GM23338 (cell line): ENCODE data around the gene SNX1.

ENCODE experiments used
- CREB1 ChIP-seq: fragments of 250-450 bp; sonication (Bioruptor Pico); IDR thresholded peaks from 2 replicates; pipeline ENCODE4 v1.5.0; 2020; ENCODE audit warnings: low read depth, mild to moderate bottlenecking, moderate library complexity
- CTCF ChIP-seq, 2 experiments: fragments of 200-600 bp in 1 of 2; sonication (generic) in 1 of 2; conservative IDR thresholded peaks; 2 replicates each; pipeline versions ENCODE4 v1.5.1 to v1.6.1; 2016 to 2017; ENCODE audit warnings: antibody characterized with exemption in 2 of 2, low read depth in 2 of 2, mild to moderate bottlenecking in 2 of 2, moderate library complexity in 1 of 2
- EZH2 ChIP-seq: fragments of 200-600 bp; sonication (generic); IDR thresholded peaks from one replicate; pipeline ENCODE4 v1.8.0; 2017; ENCODE audit warnings: antibody characterized with exemption, mild to moderate bottlenecking, low read depth; ENCODE audit not compliant: unreplicated experiment
- EZH2phosphoT487 ChIP-seq: fragments of 200-600 bp; sonication (generic); IDR thresholded peaks from one replicate; pipeline ENCODE4 v1.8.1; 2018; ENCODE audit warnings: antibody characterized with exemption; ENCODE audit not compliant: unreplicated experiment
- POLR2AphosphoS5 ChIP-seq: IDR thresholded peaks from 2 replicates; pipeline ENCODE4 v1.6.1; 2016; ENCODE audit warnings: antibody characterized with exemption, low read depth

GRCh38 chr15:64058279-64058678, 37.5 kb upstream of the SNX1 start:
- no peak for TF ChIP-seq EZH2phosphoT487
- no peak for TF ChIP-seq CTCF (conservative IDR thresholded peaks at IDR 0.05; ENCODE audit: low read depth in 2 of 2)
- no peak for TF ChIP-seq EZH2
- TF ChIP-seq CREB1 (CRISPR knock-in tag), result no peak
- no peak for TF ChIP-seq POLR2AphosphoS5
